ENCODE measurements around the gene CRYAB. TPM values are rescaled to one million over a fixed set of nuclear protein-coding genes. Genes with fewer than 3 reads are reported as not detected.

CRYAB gene
- total RNA-seq, 1 experiment from 2014 or later: 2.1 TPM

- CTCF ChIA-PET: interaction anchor here (1.0 to 1.1 kb wide), 2 partner anchors 47 to 52 kb away, joined by 4 to 5 read pairs; no protein-coding TSS in a partner anchor
- no peak for TF ChIP-seq IRF1 (CRISPR knock-in tag; IDR thresholded peaks at IDR 0.05)
- TF ChIP-seq JUN (CRISPR knock-in tag; IDR thresholded peaks at IDR 0.05): no peak
- TF ChIP-seq PREB (CRISPR knock-in tag; IDR thresholded peaks at IDR 0.05; ENCODE audit: borderline replicate concordance): no peak
- TF ChIP-seq CBFB (CRISPR knock-in tag; IDR thresholded peaks at IDR 0.05; ENCODE audit: low read depth): no peak
- TF ChIP-seq NFYB (CRISPR knock-in tag; conservative IDR thresholded peaks at IDR 0.05; ENCODE audit: low read depth): no peak
- TF ChIP-seq JAZF1 (CRISPR knock-in tag; IDR thresholded peaks at IDR 0.05): no peak
- no peak for TF ChIP-seq AR (CRISPR knock-in tag; IDR thresholded peaks at IDR 0.05)
- TF ChIP-seq ZNF423 (CRISPR knock-in tag; IDR thresholded peaks at IDR 0.05): no peak
- no peak for TF ChIP-seq ZNF263 (CRISPR knock-in tag; IDR thresholded peaks at IDR 0.05; ENCODE audit: low read depth)
- TF ChIP-seq SOX15 (CRISPR knock-in tag; IDR thresholded peaks at IDR 0.05): no peak
- DNase-seq (ENCODE audit: low spot score) (no peak), ATAC-seq (no peak)
- POLR2A ChIA-PET: no interaction called here
- Mint-ChIP-seq H3K4me3 (peak overlapping the region; percentile 92), H3K4me1 (peaks cover 6% of the 10 kb centered on the region), H3K36me3 (no peaks in the 10 kb centered on the region), H3K27ac (peak overlapping the region; percentile 100), H3K9me3 (no peaks in the 10 kb centered on the region), H3K27me3 (ENCODE audit: low read depth) (peaks cover 2% of the 10 kb centered on the region; the same call in 1 of the 2 replicates)
Measured at GRCh38 chr11:111879637-111879960, 32.0 kb downstream of the CRYAB start.

GRCh38 chr11:111878849-111879636 is 32.5 kb downstream of the CRYAB start, which contains the start of the genes CFAP68 and FDXACB1:
TSS of gene CFAP68 (plus strand) at chr11:111879541. CDS start at chr11:111879561, 20 bp downstream.
TSS of gene FDXACB1 (minus strand) at chr11:111879165. CDS start at chr11:111879132, 33 bp downstream.
- no peaks in the 10 kb centered on the region for H3K9me3 Mint-ChIP-seq
- H3K27ac Mint-ChIP-seq: peak within 1 kb of the TSS; percentile 100
- POLR2A ChIA-PET: no interaction called here
- CTCF ChIA-PET: interaction anchor here (1.1 to 2.0 kb wide), 3 partner anchors 40 to 103 kb away, joined by 4 to 13 read pairs (median 6); partner anchors contain the start of gene C11orf52
- H3K4me1 Mint-ChIP-seq: peaks cover 6% of the 10 kb centered on the region
- peak within 1 kb of the TSS; percentile 92 for H3K4me3 Mint-ChIP-seq
- DNase-seq (ENCODE audit: low spot score) (peak; percentile 98), ATAC-seq (peak; percentile 96)
- H3K36me3 Mint-ChIP-seq: no peaks in the 10 kb centered on the region
- H3K27me3 Mint-ChIP-seq (ENCODE audit: low read depth): peaks cover 2% of the 10 kb centered on the region; the same call in 1 of the 2 replicates
- TF ChIP-seq STAT6 (CRISPR knock-in tag; conservative IDR thresholded peaks at IDR 0.05; ENCODE audit: low read depth) (no peak), ZSCAN18 (CRISPR knock-in tag; IDR thresholded peaks at IDR 0.05) (no peak), MXD4 (CRISPR knock-in tag; IDR thresholded peaks at IDR 0.05; ENCODE audit: borderline replicate concordance) (no peak), ZNF671 (CRISPR knock-in tag; IDR thresholded peaks at IDR 0.05) (no peak), ATF1 (CRISPR knock-in tag; IDR thresholded peaks at IDR 0.05) (no peak), FOXJ3 (CRISPR knock-in tag; IDR thresholded peaks at IDR 0.05; ENCODE audit: borderline replicate concordance) (no peak), HMGA2 (CRISPR knock-in tag; IDR thresholded peaks at IDR 0.05) (no peak), NR3C1 (CRISPR knock-in tag; conservative IDR thresholded peaks at IDR 0.05; ENCODE audit: low read depth) (no peak), ZNF281 (CRISPR knock-in tag; IDR thresholded peaks at IDR 0.05) (no peak), TP53 (CRISPR knock-in tag; IDR thresholded peaks at IDR 0.05) (no peak), SMAD3 (CRISPR knock-in tag; IDR thresholded peaks at IDR 0.05; ENCODE audit: borderline replicate concordance) (no peak), NFE2L1 (CRISPR knock-in tag; IDR thresholded peaks at IDR 0.05) (no peak), CREB1 (CRISPR knock-in tag; IDR thresholded peaks at IDR 0.05) (no peak)

Measured in WTC11 (cell line).